Body of pancreas (tissue), 4 donors: ENCODE data around the gene LRIG1.

Experiments used
- CTCF ChIP-seq, 7 experiments: fragments of 450-650 bp in 4 of 7; fragments of 200-600 bp in 3 of 7; sonication (generic) in 3 of 7; IDR thresholded peaks; one replicate each; pipeline ENCODE4 v1.5.1; 2016 to 2019; ENCODE audit warnings: antibody characterized with exemption in 7 of 7
- POLR2A ChIP-seq, 3 donors: fragments of 450-650 bp; IDR thresholded peaks; one replicate each; pipeline ENCODE4 v1.6.1; 2016; ENCODE audit warnings: antibody characterized with exemption in 3 of 3, mild to moderate bottlenecking in 2 of 3

- TF ChIP-seq CTCF (IDR thresholded peaks at IDR 0.05) (no peak), POLR2A (IDR thresholded peaks at IDR 0.05) (no peak)
Measured at GRCh38 chr3:66410976-66411375, 89.8 kb downstream of the LRIG1 start.
